HEK293T (cell line): ENCODE results near the gene DGKH.
"Not testable (repeated sequence)": the region's sequence is repeated elsewhere in the genome, so short reads cannot be mapped to it uniquely, and the experiment has no call there.

Experiments
- CTCF ChIA-PET: fragments of 350-600 bp; formaldehyde crosslinking; extraction: SDS; loops from one replicate; lab custom pipeline; 2021; ENCODE audit warnings: antibody characterized with exemption, inconsistent platforms; lab: Yijun Ruan, JAX
- POLR2A ChIA-PET: fragments of 350-600 bp; formaldehyde crosslinking; extraction: SDS; loops from one replicate; lab custom pipeline; 2020; ENCODE audit warnings: antibody characterized with exemption, inconsistent platforms; lab: Yijun Ruan, JAX
- DNase-seq: peaks from one replicate; pipeline ENCODE4 v3.0.0; 2012; ENCODE audit warnings: mixed read lengths; ENCODE audit errors: extremely low spot score
- ARNT ChIP-seq: fragments of 450-650 bp; IDR thresholded peaks from 2 replicates; pipeline ENCODE4 v1.6.1; 2017; ENCODE audit warnings: mild to moderate bottlenecking
- BHLHE40 ChIP-seq: fragments of 450-650 bp; IDR thresholded peaks from 2 replicates; pipeline ENCODE4 v1.6.1; 2016; ENCODE audit warnings: mild to moderate bottlenecking, moderate library complexity, borderline replicate concordance
- CTBP1 ChIP-seq: fragments of 450-650 bp; IDR thresholded peaks from 2 replicates; pipeline ENCODE4 v1.6.1; 2016; ENCODE audit warnings: borderline replicate concordance
- ELF4 ChIP-seq: fragments of 450-650 bp; IDR thresholded peaks from 2 replicates; pipeline ENCODE4 v1.6.1; 2017; ENCODE audit warnings: antibody characterized with exemption
- FOXA1 ChIP-seq: fragments of 450-650 bp; IDR thresholded peaks from 2 replicates; pipeline ENCODE4 v1.6.1; 2016; ENCODE audit warnings: mild to moderate bottlenecking
- FOXK2 ChIP-seq: fragments of 450-650 bp; IDR thresholded peaks from 2 replicates; pipeline ENCODE4 v1.6.1; 2016; ENCODE audit warnings: mild to moderate bottlenecking
- FOXM1 ChIP-seq: fragments of 450-650 bp; IDR thresholded peaks from 2 replicates; pipeline ENCODE4 v1.6.1; 2017; ENCODE audit warnings: mild to moderate bottlenecking, borderline replicate concordance
- HDGF ChIP-seq: fragments of 450-650 bp; IDR thresholded peaks from 2 replicates; pipeline ENCODE4 v1.6.1; 2017; ENCODE audit warnings: antibody characterized with exemption, borderline replicate concordance
- L3MBTL2 ChIP-seq: fragments of 450-650 bp; conservative IDR thresholded peaks from 2 replicates; pipeline ENCODE4 v1.6.1; 2016; ENCODE audit warnings: mild to moderate bottlenecking
- LEF1 ChIP-seq: fragments of 450-650 bp; IDR thresholded peaks from 2 replicates; pipeline ENCODE4 v1.6.1; 2017; ENCODE audit warnings: mild to moderate bottlenecking, borderline replicate concordance
- NFRKB ChIP-seq: fragments of 450-650 bp; IDR thresholded peaks from 2 replicates; pipeline ENCODE4 v1.6.1; 2016; ENCODE audit warnings: mild to moderate bottlenecking, moderate library complexity
- PKNOX1 ChIP-seq: fragments of 450-650 bp; IDR thresholded peaks from 2 replicates; pipeline ENCODE4 v1.6.1; 2016
- SP1 ChIP-seq: fragments of 450-650 bp; IDR thresholded peaks from 2 replicates; pipeline ENCODE4 v1.6.1; 2017
- SUZ12 ChIP-seq: fragments of 450-650 bp; IDR thresholded peaks from 2 replicates; pipeline ENCODE4 v1.6.1; 2016; ENCODE audit warnings: mild to moderate bottlenecking
- TARDBP ChIP-seq: fragments of 450-650 bp; IDR thresholded peaks from 2 replicates; pipeline ENCODE4 v1.6.1; 2016
- ZNF384 ChIP-seq: fragments of 450-650 bp; IDR thresholded peaks from 2 replicates; pipeline ENCODE4 v1.6.1; 2016

DGKH gene

GRCh38 chr13:42083138-42083770, 34.8 kb downstream of the DGKH start:
- no peak for DNase-seq
- CTCF ChIA-PET = no interaction called here

DNA sequence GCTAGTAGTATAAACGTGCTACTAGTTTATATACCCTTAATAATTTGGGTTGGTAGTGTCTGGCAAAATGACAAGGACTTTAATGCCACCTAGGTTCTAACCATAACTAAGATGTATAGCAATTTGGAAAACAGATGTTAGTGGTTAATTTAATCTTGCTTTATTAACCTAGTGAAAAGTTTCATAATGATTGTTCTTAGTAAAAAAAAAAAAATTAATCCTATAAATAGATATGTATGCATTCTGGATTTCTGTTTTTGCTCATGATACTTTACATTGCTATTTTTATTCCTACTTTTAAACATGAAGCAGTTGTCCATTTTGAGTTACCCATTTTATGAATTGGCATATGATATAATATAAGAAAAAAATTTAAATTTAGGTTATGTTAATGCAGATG, 36.3 kb downstream of the DGKH start:
- no peak for DNase-seq
- POLR2A ChIA-PET = no interaction called here
- TF ChIP-seq NFRKB = no peak
- TF ChIP-seq ELF4 = no peak
- TF ChIP-seq L3MBTL2 = no peak
- no peak for TF ChIP-seq FOXK2
- no peak for TF ChIP-seq LEF1
- no peak for TF ChIP-seq ZNF384
- no peak for TF ChIP-seq CTBP1
- no peak for TF ChIP-seq TARDBP
- TF ChIP-seq SP1 = no peak
- CTCF ChIA-PET = no interaction called here

More at GRCh38 chr13:42083138-42083770, 34.8 kb downstream of the DGKH start:
- POLR2A ChIA-PET = no interaction called here
- TF ChIP-seq L3MBTL2 = no peak
- no peak for TF ChIP-seq NFRKB
- no peak for TF ChIP-seq FOXA1
- no peak for TF ChIP-seq ELF4
- no peak for TF ChIP-seq ZNF384
- no peak for TF ChIP-seq FOXK2

GRCh38 chr13:42086582-42086981, 38.1 kb downstream of the DGKH start:
- no peak for DNase-seq
- ChIA-PET CTCF (no interaction called here), POLR2A (no interaction called here)
- no peak for TF ChIP-seq CTBP1
- no peak for TF ChIP-seq ELF4
- TF ChIP-seq NFRKB = no peak
- no peak for TF ChIP-seq BHLHE40
- TF ChIP-seq ARNT = no peak
- no peak for TF ChIP-seq PKNOX1
- no peak for TF ChIP-seq TARDBP
- TF ChIP-seq LEF1 = no peak
- no peak for TF ChIP-seq FOXA1
- TF ChIP-seq HDGF = no peak
- TF ChIP-seq SUZ12 = no peak

DNA sequence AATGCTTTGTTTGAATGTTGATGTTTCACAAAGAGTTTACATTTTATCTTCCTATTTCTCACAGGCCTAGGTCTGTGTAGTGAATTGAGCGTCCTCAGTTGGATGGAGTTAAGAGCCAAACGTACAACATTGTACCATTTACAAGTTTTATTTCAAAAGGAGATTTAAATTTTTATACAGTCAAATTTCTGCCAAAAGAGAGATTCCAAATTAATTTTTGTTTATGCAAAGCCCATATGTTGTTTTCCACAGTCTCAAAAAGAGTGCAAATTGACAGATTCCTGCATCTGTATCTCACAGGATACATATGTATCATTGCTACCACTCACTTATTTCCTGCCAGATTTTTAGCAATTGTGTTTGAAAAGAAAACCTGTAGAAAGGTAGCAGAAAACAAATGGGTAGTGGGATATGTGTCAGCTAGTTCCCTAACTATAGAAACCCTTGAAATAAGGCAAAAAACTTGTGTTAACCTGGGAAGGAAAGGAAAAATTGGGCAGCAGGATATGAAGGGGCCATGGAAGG, 46.1 kb downstream of the DGKH start:
- TF ChIP-seq FOXK2 = no peak
- no peak for TF ChIP-seq FOXA1
- no peak for TF ChIP-seq CTBP1
- no peak for TF ChIP-seq SUZ12
- no peak for TF ChIP-seq ARNT
- TF ChIP-seq ELF4 = no peak
- no peak for TF ChIP-seq BHLHE40
- TF ChIP-seq LEF1 = no peak
- TF ChIP-seq FOXM1 = no peak
- no peak for DNase-seq
- CTCF ChIA-PET = no interaction called here
- POLR2A ChIA-PET = no interaction called here

DNA sequence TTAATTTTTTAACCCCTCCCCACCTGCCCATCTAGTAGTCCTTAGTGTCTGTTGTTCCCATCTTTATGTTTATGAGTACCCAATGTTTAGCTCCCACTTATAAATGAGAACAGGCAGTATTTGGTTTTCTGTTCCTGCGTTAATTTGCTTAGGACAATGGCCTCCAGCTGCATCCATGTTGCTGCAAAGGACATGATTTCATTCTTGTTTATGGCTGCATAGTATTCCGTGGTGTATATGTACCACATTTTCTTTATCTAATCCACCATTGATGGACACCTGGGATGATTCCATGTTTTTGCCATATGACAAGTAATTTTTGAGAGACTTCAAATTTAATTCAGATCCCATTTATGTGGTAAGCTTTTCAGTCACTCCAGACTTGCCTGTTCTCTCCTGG, 47.8 kb downstream of the DGKH start:
- DNase-seq, POLR2A ChIA-PET, CTCF ChIA-PET: not testable (repeated sequence)

DNA sequence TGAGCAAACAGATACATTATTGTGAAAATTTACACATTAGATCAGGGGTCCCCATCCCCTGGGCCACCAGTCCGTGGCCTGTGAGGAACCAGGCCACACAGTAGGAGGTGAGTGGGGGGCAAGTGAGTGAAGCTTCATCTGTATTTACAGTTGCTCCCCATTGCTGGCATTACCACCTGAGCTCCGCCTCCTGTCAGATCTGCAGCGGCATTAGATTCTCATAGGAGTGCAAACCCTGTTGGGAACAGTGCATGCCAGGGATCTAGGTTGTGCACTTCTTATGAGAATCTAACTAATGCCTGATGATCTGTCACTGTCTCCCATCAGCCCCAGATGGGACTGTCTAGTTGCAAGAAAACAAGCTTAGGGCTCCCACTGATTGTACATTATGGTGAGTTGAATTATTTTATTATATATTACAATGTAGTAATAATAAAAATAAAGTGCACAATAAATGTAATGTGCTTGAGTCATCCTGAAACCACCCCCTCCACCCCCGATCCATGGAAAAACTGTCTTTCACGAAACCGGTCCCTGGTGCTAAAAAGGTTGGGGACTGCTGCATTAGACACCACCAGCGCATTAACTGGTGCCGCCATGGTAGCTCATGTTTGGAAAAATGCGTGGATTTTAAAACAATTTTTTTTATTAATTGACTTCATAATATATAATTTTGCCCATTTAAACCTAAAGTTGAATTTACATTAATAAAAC, 51.7 kb downstream of the DGKH start:
- ChIA-PET POLR2A (no interaction called here), CTCF (no interaction called here)
- no peak for TF ChIP-seq FOXA1

GRCh38 chr13:42100960-42101359, 52.5 kb downstream of the DGKH start:
- DNase-seq = no peak
- TF ChIP-seq SP1 (no peak), SUZ12 (no peak), ELF4 (no peak), BHLHE40 (no peak), PKNOX1 (no peak), HDGF (no peak), FOXA1 (no peak), LEF1 (no peak), L3MBTL2 (no peak), FOXM1 (no peak), TARDBP (no peak), NFRKB (no peak), FOXK2 (no peak), CTBP1 (no peak), ZNF384 (no peak), ARNT (no peak)
- CTCF ChIA-PET = no interaction called here
- POLR2A ChIA-PET = no interaction called here

More for the DNA sequence above, 51.7 kb downstream of the DGKH start:
- no peak for DNase-seq
